Measurements from ENCODE around the gene PLN.

Gene PLN

DNA sequence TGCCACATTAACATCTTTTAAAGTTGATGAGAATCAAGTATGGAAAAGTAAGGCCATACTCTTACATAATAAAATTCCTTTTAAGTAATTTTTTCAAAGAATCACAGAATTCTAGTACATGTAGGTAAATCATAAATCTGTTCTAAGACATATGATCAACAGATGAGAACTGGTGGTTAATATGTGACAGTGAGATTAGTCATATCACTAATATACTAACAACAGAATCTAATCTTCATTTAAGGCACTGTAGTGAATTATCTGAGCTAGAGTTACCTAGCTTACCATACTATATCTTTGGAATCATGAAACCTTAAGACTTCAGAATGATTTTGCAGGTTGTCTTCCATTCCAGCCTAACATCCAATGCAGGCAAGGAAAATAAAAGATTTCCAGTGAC lies 11.6 kb downstream of the PLN start:
- ChIA-PET CTCF (interaction anchor here (0.6 to 1.5 kb wide), 3 partner anchors 8 to 379 kb away, joined by 4 read pairs; no protein-coding TSS in a partner anchor), POLR2A (no interaction called here)
- Histone ChIP-seq H3K27ac (ENCODE audit: extremely low read depth, low read depth, low read length) (no peak overlapping the region), H3K4me3 (ENCODE audit: low read depth, low read length) (no peak overlapping the region), H3K4me1 (ENCODE audit: control insufficient read depth, insufficient read depth, low read length) (no peaks in the 10 kb centered on the region), H3K9me3 (ENCODE audit: control insufficient read depth, insufficient read depth, low read depth, low read length) (no peaks in the 10 kb centered on the region), H3K36me3 (ENCODE audit: control insufficient read depth in 2 of 2, insufficient read depth in 1 of 2, low read length in 2 of 2) (no peaks in the 10 kb centered on the region)
- TF ChIP-seq ZNF670 (tag by site-specific recombination; IDR thresholded peaks at IDR 0.05; ENCODE audit: low read depth), result no peak
- TF ChIP-seq ZNF561 (tag by site-specific recombination; IDR thresholded peaks at IDR 0.05; ENCODE audit: borderline replicate concordance), result no peak
- no peak for TF ChIP-seq ZNF24 (tag by site-specific recombination; IDR thresholded peaks at IDR 0.05)
- no peak for TF ChIP-seq GFI1B (tag by site-specific recombination; IDR thresholded peaks at IDR 0.05)
- TF ChIP-seq ZNF175 (tag by site-specific recombination; IDR thresholded peaks at IDR 0.05), result no peak
- no peak for TF ChIP-seq ZNF585B (tag by site-specific recombination; IDR thresholded peaks at IDR 0.05)
- TF ChIP-seq ZBTB11 (tag by site-specific recombination; conservative IDR thresholded peaks at IDR 0.05; ENCODE audit: low read depth), result no peak
- TF ChIP-seq ZNF639 (tag by site-specific recombination; IDR thresholded peaks at IDR 0.05), result no peak
- no peak for TF ChIP-seq ZNF768 (tag by site-specific recombination; IDR thresholded peaks at IDR 0.05)
- no peak for TF ChIP-seq ZNF626 (tag by site-specific recombination; IDR thresholded peaks at IDR 0.05)
- no peak for TF ChIP-seq ZNF530 (tag by site-specific recombination; IDR thresholded peaks at IDR 0.05; ENCODE audit: low read depth)
- no peak for TF ChIP-seq ZXDB (tag by site-specific recombination; IDR thresholded peaks at IDR 0.05)
- TF ChIP-seq IKZF3 (tag by site-specific recombination; IDR thresholded peaks at IDR 0.05), result no peak
- no peak for TF ChIP-seq ZFP3 (tag by site-specific recombination; IDR thresholded peaks at IDR 0.05; ENCODE audit: low read depth)
- TF ChIP-seq PRDM1 (tag by site-specific recombination; IDR thresholded peaks at IDR 0.05), result no peak
- TF ChIP-seq ZNF132 (tag by site-specific recombination; IDR thresholded peaks at IDR 0.05; ENCODE audit: borderline replicate concordance), result no peak

GRCh38 chr6:118562248-118562647 lies 14.2 kb downstream of the PLN start:
- Histone ChIP-seq H3K4me1 (ENCODE audit: control insufficient read depth, insufficient read depth, low read length) (no peaks in the 10 kb centered on the region), H3K27ac (ENCODE audit: extremely low read depth, low read depth, low read length) (no peak overlapping the region), H3K9me3 (ENCODE audit: control insufficient read depth, insufficient read depth, low read depth, low read length) (no peaks in the 10 kb centered on the region), H3K4me3 (ENCODE audit: low read depth, low read length) (no peak overlapping the region), H3K36me3 (ENCODE audit: control insufficient read depth in 2 of 2, insufficient read depth in 1 of 2, low read length in 2 of 2) (peaks cover 0 to 9% of the 10 kb centered on the region in 2 experiments; a peak in 1 of 3 replicates)
- ChIA-PET CTCF (no interaction called here), POLR2A (no interaction called here)
- no peak for TF ChIP-seq ZFHX2 (tag by site-specific recombination; conservative IDR thresholded peaks at IDR 0.05)
- TF ChIP-seq ZNF501 (tag by site-specific recombination; IDR thresholded peaks at IDR 0.05), result no peak
- no peak for TF ChIP-seq ZNF777 (tag by site-specific recombination; IDR thresholded peaks at IDR 0.05; ENCODE audit: borderline replicate concordance)

DNA sequence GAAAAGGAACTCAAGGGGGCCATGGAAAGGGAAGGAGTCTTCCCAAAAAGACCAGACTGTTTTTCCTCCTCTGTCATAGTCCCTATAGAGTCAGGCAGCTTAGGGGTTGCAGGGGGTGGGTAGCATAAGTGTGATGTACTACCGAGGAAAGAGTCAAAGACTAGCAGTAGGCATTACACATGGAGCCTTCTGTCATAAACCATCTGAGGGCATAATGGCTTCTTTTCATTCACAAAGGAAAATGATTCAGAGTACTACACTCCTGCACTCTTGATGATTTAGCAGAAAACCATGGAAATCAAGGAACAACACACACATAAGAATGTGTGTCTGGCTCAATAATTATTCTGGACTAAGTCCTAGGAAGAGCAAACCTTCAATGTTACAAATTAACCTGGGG lies 14.9 kb downstream of the PLN start:
- H3K36me3 ChIP-seq (ENCODE audit: control insufficient read depth in 2 of 2, insufficient read depth in 1 of 2, low read length in 2 of 2), result peaks cover 0 to 9% of the 10 kb centered on the region in 2 experiments; a peak in 1 of 3 replicates
- ChIA-PET CTCF (no interaction called here), POLR2A (no interaction called here)
- TF ChIP-seq ZNF394 (tag by site-specific recombination; IDR thresholded peaks at IDR 0.05; ENCODE audit: borderline replicate concordance) (no peak), ZNF157 (tag by site-specific recombination; IDR thresholded peaks at IDR 0.05) (no peak), KLF1 (tag by site-specific recombination; IDR thresholded peaks at IDR 0.05) (no peak), ZNF121 (tag by site-specific recombination; IDR thresholded peaks at IDR 0.05) (no peak), ZBTB11 (tag by site-specific recombination; conservative IDR thresholded peaks at IDR 0.05; ENCODE audit: low read depth) (no peak)

More for the DNA sequence above, 14.9 kb downstream of the PLN start:
- H3K4me3 ChIP-seq (ENCODE audit: low read depth, low read length), result no peak overlapping the region
- H3K4me1 ChIP-seq (ENCODE audit: control insufficient read depth, insufficient read depth, low read length), result no peaks in the 10 kb centered on the region
- no peaks in the 10 kb centered on the region for H3K9me3 ChIP-seq (ENCODE audit: control insufficient read depth, insufficient read depth, low read depth, low read length)
- H3K27ac ChIP-seq (ENCODE audit: extremely low read depth, low read depth, low read length), result no peak overlapping the region
